HG02623 (cell line): ENCODE data around the gene FSTL4.

ENCODE experiments used
- ATAC-seq: cut with Tn5 transposase; IDR thresholded peaks from one replicate; pipeline ENCODE4 v1.9.1; 2021; ENCODE audit warnings: moderate library complexity; ENCODE audit not compliant: unreplicated experiment

FSTL4 gene

GRCh38 chr5:133354323-133355185 is 257.8 kb downstream of the FSTL4 start:
- ATAC-seq, result no peak

- ATAC-seq, result no peak
Observed at GRCh38 chr5:133353741-133354140, 258.6 kb downstream of the FSTL4 start.

GRCh38 chr5:133348406-133348805 is 263.9 kb downstream of the FSTL4 start:
- ATAC-seq, result no peak

- ATAC-seq, result no peak
Observed at GRCh38 chr5:133347039-133347438, 265.3 kb downstream of the FSTL4 start.

GRCh38 chr5:133344266-133344665 is 268.1 kb downstream of the FSTL4 start:
- ATAC-seq, result no peak

GRCh38 chr5:133343196-133343595 is 269.1 kb downstream of the FSTL4 start:
- ATAC-seq, result no peak

- no peak for ATAC-seq
Observed at GRCh38 chr5:133341915-133342710, 270.2 kb downstream of the FSTL4 start.

GRCh38 chr5:133341296-133341695 is 271.0 kb downstream of the FSTL4 start:
- ATAC-seq, result no peak

- ATAC-seq, result no peak
Observed at GRCh38 chr5:133340822-133341221, 271.5 kb downstream of the FSTL4 start.

GRCh38 chr5:133340002-133340755 is 272.2 kb downstream of the FSTL4 start:
- ATAC-seq, result no peak

- ATAC-seq, result no peak
Observed at GRCh38 chr5:133338504-133339355, 273.6 kb downstream of the FSTL4 start.

- no peak for ATAC-seq
Observed at GRCh38 chr5:133337795-133338445, 274.4 kb downstream of the FSTL4 start.

- no peak for ATAC-seq
Observed at GRCh38 chr5:133336969-133337410, 275.4 kb downstream of the FSTL4 start.

GRCh38 chr5:133336121-133336968 is 276.0 kb downstream of the FSTL4 start:
- ATAC-seq, result no peak

- no peak for ATAC-seq
Observed at GRCh38 chr5:133334796-133335639, 277.3 kb downstream of the FSTL4 start.

GRCh38 chr5:133333326-133334150 is 278.8 kb downstream of the FSTL4 start:
- ATAC-seq, result no peak

- no peak for ATAC-seq
Observed at GRCh38 chr5:133332439-133333024, 279.8 kb downstream of the FSTL4 start.
